Endothelial cell of umbilical vein (primary cell): Measurements from ENCODE around the gene MARVELD2. TPM values are rescaled to one million over a fixed set of nuclear protein-coding genes. Genes with fewer than 3 reads are reported as not detected.
"Not testable (repeated sequence)": the region's sequence is repeated elsewhere in the genome, so short reads cannot be mapped to it uniquely, and the experiment has no call there.

Experiments used
- BruUV-seq: library from RNA; stranded (reverse); fragments of 400-500 nt; replicated peaks from 2 replicates; lab custom pipeline; 2021; lab: Mats Ljungman, UMichigan
- CTCF ChIA-PET: fragments of 300-600, 350-600 bp; sonication (Branson Sonifier 250); formaldehyde crosslinking; loops from one replicate; lab custom pipeline; 2021; ENCODE audit warnings: antibody characterized with exemption, inconsistent platforms; lab: Charles Lee
- POLR2A ChIA-PET: fragments of 300-600, 350-600 bp; sonication (Branson Sonifier 250); formaldehyde crosslinking; loops from one replicate; lab custom pipeline; 2021; ENCODE audit warnings: antibody characterized with exemption, inconsistent platforms; lab: Charles Lee
- DNase-seq: peaks from one replicate; pipeline ENCODE4 v3.0.0-alpha.2; 2011; ENCODE audit warnings: low read depth, low spot score
- FAIRE-seq: peaks from 2 replicates; lab custom pipeline; 2011; peaks lifted over from hg19 to GRCh38; lab: Jason Lieb, UNC
- H2AFZ ChIP-seq: 2 replicates; pipeline ENCODE4 v1.6.0; 2012; ENCODE audit warnings: low read depth, low read length, control low read depth, inconsistent platforms
- H3K27ac ChIP-seq: 2 replicates; pipeline ENCODE4 v1.5.1; 2011; ENCODE audit warnings: low read depth, mild to moderate bottlenecking, control low read depth, low read length, moderate library complexity; ENCODE audit not compliant: insufficient read depth
- H3K27me3 ChIP-seq, 2 experiments: 2 replicates each; pipeline versions ENCODE4 v1.6.0 to v1.6.1; 2011; ENCODE audit warnings: low read length in 2 of 2, mixed read lengths in 1 of 2; ENCODE audit not compliant: control insufficient read depth in 2 of 2, insufficient read depth in 2 of 2
- H3K36me3 ChIP-seq, 2 experiments: 2 replicates in 1 of 2; 3 replicates in 1 of 2; pipeline ENCODE4 v1.5.1; 2011; ENCODE audit warnings: low read length in 2 of 2, mild to moderate bottlenecking in 1 of 2, moderate library complexity in 1 of 2; ENCODE audit not compliant: control insufficient read depth in 2 of 2, insufficient read depth in 2 of 2; ENCODE audit errors: extremely low read depth in 1 of 2
- H3K4me1 ChIP-seq: 3 replicates; pipeline ENCODE4 v1.5.1; 2011; ENCODE audit warnings: mild to moderate bottlenecking, low read length; ENCODE audit not compliant: control insufficient read depth, insufficient read depth; ENCODE audit errors: extremely low read depth
- H3K4me2 ChIP-seq: 2 replicates; pipeline ENCODE4 v1.6.1; 2011; ENCODE audit warnings: low read length, control low read depth, mixed read lengths; ENCODE audit not compliant: insufficient read depth
- H3K4me3 ChIP-seq, 3 experiments: fragments of 200-600 bp in 1 of 3; sonication (generic), shearing (Covaris generic) in 1 of 3; replicated peaks in 1 of 3; 2 replicates each; pipeline ENCODE4 v1.5.1; 2011 to 2016; ENCODE audit warnings: control low read depth in 3 of 3, low read length in 3 of 3, mild to moderate bottlenecking in 2 of 3, inconsistent platforms in 1 of 3, low read depth in 1 of 3, moderate library complexity in 1 of 3; ENCODE audit not compliant: insufficient read depth in 1 of 3
- H3K79me2 ChIP-seq: 2 replicates; pipeline ENCODE4 v1.6.0; 2012; ENCODE audit warnings: low read length, inconsistent platforms; ENCODE audit not compliant: control insufficient read depth, insufficient read depth
- H3K9ac ChIP-seq: replicated peaks from 2 replicates; pipeline ENCODE3; 2011; ENCODE audit warnings: low read length, control low read depth; ENCODE audit not compliant: insufficient read depth; ENCODE audit errors: extremely low read depth
- H3K9me1 ChIP-seq: replicated peaks from 3 replicates; pipeline ENCODE4 v1.6.0; 2011; ENCODE audit warnings: mild to moderate bottlenecking, low read length; ENCODE audit not compliant: control insufficient read depth, insufficient read depth; ENCODE audit errors: extremely low read depth
- H3K9me3 ChIP-seq: replicated peaks from 2 replicates; pipeline ENCODE4 v1.5.1; 2012; ENCODE audit warnings: low read length, inconsistent platforms; ENCODE audit not compliant: control insufficient read depth, insufficient read depth
- H4K20me1 ChIP-seq: replicated peaks from 2 replicates; pipeline ENCODE3; 2011; ENCODE audit warnings: mild to moderate bottlenecking, low read length; ENCODE audit not compliant: control insufficient read depth, insufficient read depth; ENCODE audit errors: extremely low read depth
- CTCF ChIP-seq, 2 donors: IDR thresholded peaks; 1 replicate in 1 of 2; 2 replicates in 1 of 2; pipeline ENCODE4 v1.5.1; 2011; ENCODE audit warnings: low read length in 2 of 2, mild to moderate bottlenecking in 2 of 2, moderate library complexity in 2 of 2, control low read depth in 1 of 2, inconsistent platforms in 1 of 2, low read depth in 1 of 2; ENCODE audit not compliant: insufficient read depth in 1 of 2; ENCODE audit errors: extremely low read depth in 1 of 2
- EZH2 ChIP-seq: IDR thresholded peaks from 2 replicates; pipeline ENCODE4 v1.6.1; 2012; ENCODE audit warnings: borderline replicate concordance, low read depth, mild to moderate bottlenecking, moderate library complexity, low read length, inconsistent platforms; ENCODE audit not compliant: severe bottlenecking
- FOS ChIP-seq: IDR thresholded peaks from 2 replicates; pipeline ENCODE4 v1.6.1; 2011; ENCODE audit warnings: mild to moderate bottlenecking, low read length, moderate library complexity, borderline replicate concordance; ENCODE audit not compliant: insufficient read depth
- GATA2 ChIP-seq: IDR thresholded peaks from 2 replicates; pipeline ENCODE4 v1.7.0; 2011; ENCODE audit warnings: low read depth, mild to moderate bottlenecking, moderate library complexity, mixed read lengths, low read length; ENCODE audit not compliant: insufficient read length, insufficient read depth
- JUN ChIP-seq: IDR thresholded peaks from 2 replicates; pipeline ENCODE4 v1.6.1; 2011; ENCODE audit warnings: borderline replicate concordance, low read depth; ENCODE audit not compliant: insufficient read length, insufficient read depth
- MYC ChIP-seq: IDR thresholded peaks from one replicate; pipeline ENCODE4 v1.6.1; 2011; ENCODE audit warnings: mild to moderate bottlenecking, low read depth, low read length
- POLR2A ChIP-seq: IDR thresholded peaks from 2 replicates; pipeline ENCODE4 v1.6.1; 2012; ENCODE audit warnings: low read depth, mild to moderate bottlenecking, control low read depth, low read length
- POLR2AphosphoS5 ChIP-seq: IDR thresholded peaks from 2 replicates; pipeline ENCODE4 v1.6.1; 2012; ENCODE audit warnings: low read depth, mild to moderate bottlenecking, control low read depth, low read length, moderate library complexity; ENCODE audit not compliant: insufficient read depth
- dilution Hi-C: fragments of 300-500 bp; cut with MboI; formaldehyde crosslinking; loops from one replicate; pipeline ENCODE4 v1.15.0; 2019; ENCODE audit warnings: low sequenced_read_pairs; ENCODE audit not compliant: extremely low pct_ligation_motif_present
- intact Hi-C: fragments of 100-400 bp; cut with micrococcal nuclease; formaldehyde crosslinking; loops from one replicate; pipeline ENCODE4 v1.10.0; 2022
- polyA plus RNA-seq, 4 experiments: library from polyadenylated mRNA; depleted of rRNA in 3 of 4; stranded (reverse) in 3 of 4; unstranded in 1 of 4; fragments of >200 nt; gene quantifications; 2 replicates each; pipeline versions ENCODE4 v1.2.1 to v1.2.3, GENCODE V29; 2011 to 2012; ENCODE audit warnings: missing spikeins in 1 of 4
- total RNA-seq: library from RNA; stranded (reverse); gene quantifications from 2 replicates; pipeline ENCODE4 v1.2.3, GENCODE V29; 2021
- TF ChIP-seq, protein P1 (sequence below): IDR thresholded peaks from 2 replicates; pipeline ENCODE4 v1.6.1; 2011; ENCODE audit not compliant: insufficient read depth, insufficient read length

The MARVELD2 gene
- total and polyA plus RNA-seq, 2 donors (not counting 3 experiments of a cell fraction or from before 2014, with no cell fraction given) = 5.7 to 7.1 TPM

GRCh38 chr5:69451941-69452647 is 37.2 kb downstream of the MARVELD2 start:
- H3K36me3 ChIP-seq = no peaks in the 10 kb centered on the region
- H3K27me3 ChIP-seq = no peaks in the 10 kb centered on the region
- H3K9me3 ChIP-seq = no peaks in the 10 kb centered on the region
- POLR2A ChIA-PET = no interaction called here
- H3K27ac ChIP-seq = no peak overlapping the region
- H4K20me1 ChIP-seq = no peaks in the 10 kb centered on the region
- FAIRE-seq (no peak), DNase-seq (no peak)
- no peak overlapping the region for H3K9ac ChIP-seq
- H2AFZ ChIP-seq = no peak overlapping the region
- no peaks in the 10 kb centered on the region for H3K79me2 ChIP-seq
- no peaks in the 10 kb centered on the region for H3K4me1 ChIP-seq
- H3K9me1 ChIP-seq = no peaks in the 10 kb centered on the region
- BruUV-seq = no TSS peak
- no peak overlapping the region for H3K4me2 ChIP-seq
- CTCF ChIA-PET = interaction anchor here (1.3 kb wide), 1 partner anchor 10 kb away, joined by 4 read pairs; no protein-coding TSS in a partner anchor
- dilution Hi-C loops (no loop called here), intact Hi-C loops (no loop called here)
- no peak for TF ChIP-seq POLR2AphosphoS5
- no peak for TF ChIP-seq CTCF (IDR thresholded peaks at IDR 0.05; ENCODE audit: extremely low read depth in 1 of 2, insufficient read depth in 1 of 2, low read depth in 1 of 2, low read length in 2 of 2)
- TF ChIP-seq, protein P1, sequence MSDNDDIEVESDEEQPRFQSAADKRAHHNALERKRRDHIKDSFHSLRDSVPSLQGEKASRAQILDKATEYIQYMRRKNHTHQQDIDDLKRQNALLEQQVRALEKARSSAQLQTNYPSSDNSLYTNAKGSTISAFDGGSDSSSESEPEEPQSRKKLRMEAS = no peak
- no peak for TF ChIP-seq JUN
- TF ChIP-seq GATA2 = no peak
- TF ChIP-seq FOS = no peak
- no peak for TF ChIP-seq EZH2
- no peak for TF ChIP-seq MYC
- no peak for TF ChIP-seq POLR2A
- no peak overlapping the region for H3K4me3 ChIP-seq

DNA sequence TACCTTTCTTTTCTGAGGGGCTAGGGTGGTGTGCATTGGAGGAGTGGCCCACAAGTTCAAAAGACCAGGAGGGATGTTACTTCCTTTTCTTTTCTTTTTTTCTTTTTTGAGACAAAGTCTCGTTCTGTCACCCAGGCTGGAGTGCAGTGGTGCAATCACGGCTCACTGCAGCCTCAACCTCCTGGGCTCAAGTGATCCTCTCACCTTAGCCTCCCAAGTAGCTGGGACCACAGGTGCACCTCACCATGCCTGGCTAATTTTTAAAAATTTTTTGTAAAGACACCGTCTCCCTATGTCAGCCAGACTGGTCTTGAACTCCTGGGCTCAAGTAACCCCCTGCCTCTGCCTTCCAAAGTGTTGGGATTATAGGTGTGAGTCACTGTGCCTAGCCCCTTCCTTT is 38.6 kb downstream of the MARVELD2 start:
- CTCF ChIA-PET = interaction anchor here (0.6 kb wide), 1 partner anchor 22 kb away, joined by 5 read pairs; no protein-coding TSS in a partner anchor
- FAIRE-seq, intact Hi-C loops, BruUV-seq, H3K4me1 ChIP-seq, H3K9ac ChIP-seq, H3K79me2 ChIP-seq, H2AFZ ChIP-seq, DNase-seq, H3K27me3 ChIP-seq, H4K20me1 ChIP-seq, H3K27ac ChIP-seq, dilution Hi-C loops, POLR2A ChIA-PET, H3K9me3 ChIP-seq, H3K36me3 ChIP-seq, H3K4me2 ChIP-seq, H3K4me3 ChIP-seq, H3K9me1 ChIP-seq: not testable (repeated sequence)
